GM18951 (cell line): ENCODE measurements around the gene CHRM1.
"Not testable (repeated sequence)": the region's sequence is repeated elsewhere in the genome, so short reads cannot be mapped to it uniquely, and the experiment has no call there.

Source experiments
- POLR2A ChIP-seq: IDR thresholded peaks from 4 replicates; pipeline ENCODE4 v1.6.1; 2011; ENCODE audit warnings: mild to moderate bottlenecking; ENCODE audit not compliant: insufficient read length, insufficient read depth; ENCODE audit errors: extremely low read depth
- in situ Hi-C: fragments of 300-500 bp; cut with MboI; formaldehyde crosslinking; loops from one replicate; pipeline ENCODE4 v1.12.0; 2022; ENCODE audit warnings: low sequenced_read_pairs, mixed read lengths, inconsistent platforms; ENCODE audit not compliant: unreplicated experiment

The CHRM1 gene, protein sequence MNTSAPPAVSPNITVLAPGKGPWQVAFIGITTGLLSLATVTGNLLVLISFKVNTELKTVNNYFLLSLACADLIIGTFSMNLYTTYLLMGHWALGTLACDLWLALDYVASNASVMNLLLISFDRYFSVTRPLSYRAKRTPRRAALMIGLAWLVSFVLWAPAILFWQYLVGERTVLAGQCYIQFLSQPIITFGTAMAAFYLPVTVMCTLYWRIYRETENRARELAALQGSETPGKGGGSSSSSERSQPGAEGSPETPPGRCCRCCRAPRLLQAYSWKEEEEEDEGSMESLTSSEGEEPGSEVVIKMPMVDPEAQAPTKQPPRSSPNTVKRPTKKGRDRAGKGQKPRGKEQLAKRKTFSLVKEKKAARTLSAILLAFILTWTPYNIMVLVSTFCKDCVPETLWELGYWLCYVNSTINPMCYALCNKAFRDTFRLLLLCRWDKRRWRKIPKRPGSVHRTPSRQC

GRCh38 chr11:62921201-62921572 lies at the start of gene CHRM1:
TSS of gene CHRM1 (minus strand) at chr11:62921363. CDS start at chr11:62911100, 10,263 bp downstream.
- TF ChIP-seq POLR2A: no peak
- in situ Hi-C loops: no loop called here

DNA sequence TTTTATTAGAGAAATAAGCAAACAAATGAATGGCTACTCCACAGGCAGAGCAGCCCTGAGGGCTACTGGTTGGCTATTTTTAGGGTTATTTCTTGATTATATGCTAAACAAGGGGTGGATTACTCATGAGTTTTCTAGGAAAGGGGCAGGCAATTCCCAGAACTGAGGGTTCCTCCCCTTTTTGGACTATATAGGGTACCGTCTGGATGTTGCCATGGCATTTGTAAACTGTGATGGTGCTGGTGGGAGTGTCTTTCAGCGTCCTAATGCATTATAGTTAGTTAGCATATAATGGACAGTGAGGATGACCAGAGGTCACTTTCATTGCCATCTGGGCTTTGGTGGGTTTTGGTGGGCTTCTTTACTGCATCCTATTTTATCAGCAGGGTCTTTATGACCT lies 44.4 kb upstream of the CHRM1 start:
- TF ChIP-seq POLR2A: no peak
- in situ Hi-C loops: no loop called here

DNA sequence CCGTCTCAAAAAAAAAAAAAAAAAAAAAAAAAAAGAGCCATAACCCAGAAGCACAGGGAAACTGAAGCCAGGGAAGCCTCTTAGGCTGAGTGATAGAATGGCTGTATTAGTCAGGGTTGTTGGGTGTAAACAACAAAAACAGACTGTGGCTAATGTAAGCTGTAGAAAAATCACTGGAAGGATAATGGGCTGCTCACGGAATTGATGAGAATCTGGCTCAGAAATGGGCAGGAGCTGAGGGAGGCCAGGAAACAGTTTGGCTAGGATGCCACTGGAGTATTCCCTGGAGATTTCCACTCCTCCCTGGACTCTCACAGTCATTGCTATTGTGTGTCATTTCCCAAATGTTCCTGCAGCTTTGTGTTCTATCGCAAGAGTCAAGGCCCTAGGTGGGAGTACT lies 41.2 kb upstream of the CHRM1 start:
- TF ChIP-seq POLR2A: no peak
- in situ Hi-C loops: no loop called here

DNA sequence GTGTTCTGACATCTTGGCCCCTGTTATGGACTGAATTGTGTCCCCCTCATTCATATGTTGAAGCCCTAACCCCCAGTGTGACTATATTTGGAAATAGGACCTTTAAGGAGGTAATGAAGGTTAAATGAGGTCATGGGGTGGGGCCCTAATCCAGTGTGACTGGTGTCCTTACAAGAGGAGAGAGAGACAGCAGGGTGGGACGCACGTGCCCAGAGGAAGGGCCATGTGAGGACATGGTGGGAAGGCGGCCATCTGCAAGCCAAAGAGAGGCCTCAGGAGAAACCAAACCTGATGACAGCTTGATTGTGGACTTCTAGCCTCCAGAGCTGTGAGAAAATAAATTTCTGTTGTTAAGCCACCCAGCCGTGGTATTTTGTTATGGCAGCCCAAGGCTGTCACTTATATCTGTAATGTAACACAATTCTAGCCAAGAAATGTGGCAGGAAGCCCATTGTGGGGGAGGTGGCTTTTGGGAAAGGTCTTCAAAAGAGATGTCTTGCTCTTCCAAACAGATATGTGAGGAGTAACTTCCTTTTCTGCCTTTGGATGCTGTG lies 39.9 kb upstream of the CHRM1 start:
- in situ Hi-C loops: no loop called here
- TF ChIP-seq POLR2A: no peak

DNA sequence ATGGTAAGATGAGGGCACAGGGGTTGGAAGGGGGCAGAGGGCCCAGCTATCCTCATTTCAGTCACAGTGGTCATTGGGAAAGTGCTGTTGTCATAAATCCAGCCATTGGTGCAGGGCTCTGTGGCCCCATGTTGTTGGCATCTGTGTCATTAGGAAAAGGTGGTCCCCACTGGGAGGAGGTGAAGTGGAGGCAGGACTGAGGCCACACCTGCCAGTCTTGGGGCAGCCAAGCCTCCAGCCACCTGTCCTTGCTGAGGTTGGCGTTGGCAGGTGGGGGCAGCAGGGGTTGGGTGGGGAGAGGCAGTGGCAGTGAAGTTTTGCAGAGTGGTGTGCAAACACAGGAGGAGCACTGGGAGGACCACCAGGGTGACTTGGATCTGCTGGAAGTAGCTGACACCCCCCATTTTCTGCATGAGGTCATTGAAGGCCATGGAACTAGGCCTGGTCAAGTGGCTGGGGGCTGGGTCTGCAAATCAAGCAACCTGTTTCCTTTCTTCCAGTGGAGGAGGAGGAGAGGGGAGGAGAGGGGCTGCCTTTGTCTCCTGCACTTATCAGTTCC lies 38.3 kb upstream of the CHRM1 start:
- in situ Hi-C loops: no loop called here

DNA sequence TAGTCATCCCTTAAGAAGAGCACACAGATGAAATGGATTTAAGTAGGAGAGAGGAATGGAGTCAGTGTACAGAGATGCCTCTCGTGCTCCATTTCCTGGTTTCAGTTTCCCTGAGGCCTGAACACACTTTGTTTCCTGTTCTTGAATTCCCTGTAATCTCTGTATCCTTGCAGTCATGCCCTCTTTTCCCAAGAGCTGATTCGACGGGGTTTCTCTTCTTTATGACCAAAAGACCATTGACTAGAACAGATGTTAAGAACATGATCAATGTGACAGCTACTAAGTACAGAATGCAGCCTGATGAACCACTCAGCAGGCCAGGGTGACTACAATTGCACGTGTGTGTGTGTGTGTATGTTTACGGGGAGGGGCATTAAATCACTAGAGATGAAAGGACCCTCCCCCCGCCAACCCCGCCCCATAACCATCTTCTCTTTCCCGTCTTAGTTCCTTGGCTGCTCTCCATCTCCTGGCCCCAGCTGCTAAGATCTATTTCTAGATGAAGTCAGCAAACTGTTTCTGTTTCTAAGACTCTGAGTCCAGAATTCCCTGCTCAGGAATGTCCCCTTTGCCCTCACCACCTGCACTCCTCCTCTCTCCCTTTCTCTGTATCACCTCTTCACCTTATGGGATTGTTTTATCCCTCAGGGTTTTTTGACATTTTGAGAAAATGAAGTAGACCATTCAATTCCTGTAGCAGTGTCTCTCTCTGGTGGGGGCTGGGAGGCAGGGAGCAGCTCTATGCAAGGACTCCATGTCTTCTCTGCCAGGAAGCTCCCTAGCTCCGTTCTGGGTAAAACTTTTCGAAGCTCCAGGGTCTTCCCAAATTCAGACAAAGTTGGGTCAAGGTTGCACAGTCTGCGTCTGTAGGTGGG lies 37.6 kb upstream of the CHRM1 start:
- TF ChIP-seq POLR2A: no peak
- in situ Hi-C loops: no loop called here

More for the DNA sequence above, 38.3 kb upstream of the CHRM1 start:
- TF ChIP-seq POLR2A: no peak

DNA sequence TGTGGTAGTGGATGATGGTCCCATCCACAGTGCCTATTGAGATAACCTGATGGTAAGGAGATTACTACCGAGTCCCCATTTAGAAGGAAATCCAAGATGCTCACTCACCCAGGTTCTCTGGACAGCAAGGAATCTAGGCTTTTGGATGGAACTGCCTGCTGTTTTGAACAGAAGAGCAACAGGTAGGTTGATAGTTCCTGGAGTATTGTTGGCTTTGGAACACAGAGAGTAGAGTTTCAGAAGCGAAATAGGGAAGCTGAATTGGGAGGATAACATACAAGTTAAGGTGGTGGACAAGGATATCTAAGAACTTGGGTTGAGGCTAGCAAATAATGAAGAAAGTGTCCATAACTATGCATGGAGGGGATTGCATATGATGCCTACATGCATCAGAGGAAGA lies 36.0 kb upstream of the CHRM1 start:
- no peak for TF ChIP-seq POLR2A
- in situ Hi-C loops: no loop called here

DNA sequence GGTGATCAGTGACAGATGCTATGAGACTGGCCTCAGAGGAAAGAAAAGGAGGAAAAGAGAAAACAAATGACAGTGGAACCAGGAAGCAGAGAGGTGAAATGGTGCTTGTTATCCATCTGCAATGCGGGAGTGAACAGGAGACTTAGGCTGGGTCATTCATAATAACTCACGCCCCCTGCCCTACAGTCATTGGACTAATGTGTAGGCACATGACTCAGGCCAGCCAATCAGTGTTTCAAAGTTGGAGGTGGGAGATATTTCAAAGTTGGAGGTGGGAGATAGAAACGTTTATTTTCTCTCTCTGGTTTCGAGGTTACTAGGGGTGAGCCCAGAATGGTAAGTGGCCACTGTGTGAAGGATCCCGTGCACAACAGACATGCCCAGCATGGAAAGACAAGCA lies 33.3 kb upstream of the CHRM1 start:
- no peak for TF ChIP-seq POLR2A
- in situ Hi-C loops: no loop called here

- in situ Hi-C loops: no loop called here
- no peak for TF ChIP-seq POLR2A
These were observed 32.6 kb upstream of the CHRM1 start for GRCh38 chr11:62953811-62954210.

DNA sequence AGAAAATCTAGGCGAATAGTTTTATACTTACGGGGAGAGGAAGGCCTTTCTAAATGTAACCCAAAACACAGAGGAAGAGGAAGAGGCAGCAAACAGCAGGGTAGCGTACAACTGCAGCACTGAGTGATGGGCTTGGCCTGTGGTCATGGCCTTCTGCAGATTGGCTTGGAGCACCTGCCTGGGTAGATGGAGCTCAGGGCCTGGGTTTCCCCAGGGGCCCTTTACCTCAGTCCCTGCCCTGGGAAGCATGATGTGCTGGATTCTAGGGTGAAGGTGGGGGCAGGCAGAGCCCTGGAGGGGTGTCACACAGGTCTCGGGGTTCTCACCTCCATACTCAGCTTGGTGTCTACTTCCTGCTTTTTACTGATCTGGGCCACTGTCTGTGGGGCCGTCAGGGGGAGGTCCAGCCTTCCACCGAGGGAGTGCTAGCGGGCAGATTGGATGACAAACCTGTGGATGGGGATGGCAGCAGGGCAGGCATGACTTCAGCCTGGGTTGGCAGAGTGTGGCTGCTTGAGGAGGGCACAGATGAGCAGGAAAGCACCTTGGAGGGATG lies 27.7 kb upstream of the CHRM1 start:
- TF ChIP-seq POLR2A: no peak
- in situ Hi-C loops: no loop called here

DNA sequence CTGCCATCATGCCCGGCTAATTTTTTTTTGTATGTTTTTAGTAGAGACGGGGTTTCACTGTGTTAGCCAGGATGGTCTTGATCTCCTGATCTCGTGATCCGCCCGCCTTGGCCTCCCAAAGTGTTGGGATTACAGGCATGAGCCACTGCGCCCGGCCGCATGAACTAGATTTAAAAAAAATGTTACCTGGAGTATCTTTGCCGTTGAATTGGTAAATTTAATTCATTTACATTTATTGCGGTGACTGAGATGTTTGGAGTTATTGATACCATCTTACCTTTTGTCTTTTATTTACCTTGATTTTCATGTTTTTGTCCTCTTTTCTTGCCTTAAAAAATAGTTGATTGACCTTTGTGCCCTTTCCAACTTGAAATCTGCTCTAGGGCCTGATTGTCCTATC lies 24.4 kb upstream of the CHRM1 start:
- in situ Hi-C loops: not testable (repeated sequence)

GRCh38 chr11:62937528-62937927 lies 16.4 kb upstream of the CHRM1 start:
- in situ Hi-C loops: not testable (repeated sequence)

DNA sequence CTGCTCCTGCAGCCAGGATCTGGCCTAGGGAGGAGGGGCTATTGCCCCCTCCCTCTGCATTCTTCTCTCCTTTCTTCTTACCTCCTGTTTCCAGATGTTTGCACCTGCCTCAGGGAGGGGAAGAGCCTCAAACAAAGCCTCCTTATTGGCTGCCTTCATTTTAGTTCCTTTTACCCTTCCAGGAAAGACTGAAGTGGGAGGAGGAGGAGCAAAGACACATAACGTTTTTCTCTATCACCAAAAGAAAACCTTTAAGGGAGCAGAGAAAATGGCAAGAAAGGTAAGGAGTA lies 13.3 kb upstream of the CHRM1 start:
- TF ChIP-seq POLR2A: no peak
- in situ Hi-C loops: no loop called here

DNA sequence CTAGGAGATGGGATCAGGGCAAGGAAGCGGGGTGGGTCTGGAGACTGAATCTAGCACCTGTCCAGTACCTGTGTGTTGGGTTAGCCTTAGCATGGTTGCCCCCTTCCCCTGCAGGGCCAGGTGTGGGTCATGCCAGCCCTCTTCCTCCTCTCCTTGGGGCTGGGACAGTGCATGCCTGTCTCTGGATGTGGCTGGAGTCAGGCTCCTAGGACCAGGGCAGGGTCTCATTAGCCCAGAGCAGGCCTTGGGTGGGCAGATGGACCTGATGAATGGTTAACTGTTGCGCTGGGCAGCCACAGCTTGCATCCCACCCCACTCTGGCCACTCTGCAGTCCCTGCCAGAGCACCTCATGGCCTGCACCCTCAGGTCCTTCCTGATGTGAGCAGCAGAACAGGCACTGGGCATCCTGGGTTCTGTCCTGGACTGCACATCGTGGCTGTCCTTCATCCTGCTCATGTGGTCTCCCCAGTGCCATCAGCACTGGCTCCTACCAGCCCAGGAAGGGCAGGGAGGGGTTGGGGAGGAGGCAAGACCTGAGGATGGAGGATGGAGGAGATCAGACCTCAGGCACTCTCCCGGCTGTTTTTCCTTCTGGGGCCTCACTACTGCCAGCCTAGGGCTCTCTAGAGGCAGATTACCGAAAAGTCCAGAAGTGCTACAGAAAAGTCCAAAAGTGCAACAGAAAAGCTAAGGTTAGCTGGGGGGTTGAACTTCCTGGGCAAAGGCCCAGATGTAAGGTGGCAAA lies 12.8 kb upstream of the CHRM1 start:
- in situ Hi-C loops: no loop called here
- no peak for TF ChIP-seq POLR2A
